Measurements from ENCODE around the gene CDC6. TPM values are rescaled to one million over a fixed set of nuclear protein-coding genes. Genes with fewer than 3 reads are reported as not detected.

Gene CDC6
- total RNA-seq, 1 donor from 2014 or later = 1.2 TPM

- Histone ChIP-seq H3K9me3 (no peaks in the 10 kb centered on the region), H3K36me3 (no peaks in the 10 kb centered on the region), H3K4me1 (peaks cover 27 to 37% of the 10 kb centered on the region in 2 donors), H3K27me3 (no peaks in the 10 kb centered on the region), H3K27ac (no peak overlapping the region), H3K4me3 (no peak overlapping the region)
- no peak for DNase-seq (ENCODE audit: low spot score in 2 of 2)
- TF ChIP-seq, protein P1, sequence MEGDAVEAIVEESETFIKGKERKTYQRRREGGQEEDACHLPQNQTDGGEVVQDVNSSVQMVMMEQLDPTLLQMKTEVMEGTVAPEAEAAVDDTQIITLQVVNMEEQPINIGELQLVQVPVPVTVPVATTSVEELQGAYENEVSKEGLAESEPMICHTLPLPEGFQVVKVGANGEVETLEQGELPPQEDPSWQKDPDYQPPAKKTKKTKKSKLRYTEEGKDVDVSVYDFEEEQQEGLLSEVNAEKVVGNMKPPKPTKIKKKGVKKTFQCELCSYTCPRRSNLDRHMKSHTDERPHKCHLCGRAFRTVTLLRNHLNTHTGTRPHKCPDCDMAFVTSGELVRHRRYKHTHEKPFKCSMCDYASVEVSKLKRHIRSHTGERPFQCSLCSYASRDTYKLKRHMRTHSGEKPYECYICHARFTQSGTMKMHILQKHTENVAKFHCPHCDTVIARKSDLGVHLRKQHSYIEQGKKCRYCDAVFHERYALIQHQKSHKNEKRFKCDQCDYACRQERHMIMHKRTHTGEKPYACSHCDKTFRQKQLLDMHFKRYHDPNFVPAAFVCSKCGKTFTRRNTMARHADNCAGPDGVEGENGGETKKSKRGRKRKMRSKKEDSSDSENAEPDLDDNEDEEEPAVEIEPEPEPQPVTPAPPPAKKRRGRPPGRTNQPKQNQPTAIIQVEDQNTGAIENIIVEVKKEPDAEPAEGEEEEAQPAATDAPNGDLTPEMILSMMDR (IDR thresholded peaks at IDR 0.05) = no peak
- intact Hi-C loops (cut with DNase I) = loop anchor here (5.0 kb wide), 1 partner anchor 231 kb away; no protein-coding TSS in a partner anchor
Observed at GRCh38 chr17:40306395-40306794, 18.7 kb downstream of the CDC6 start.

GRCh38 chr17:40307001-40307730 lies 19.5 kb downstream of the CDC6 start:
- Histone ChIP-seq H3K36me3 (no peaks in the 10 kb centered on the region), H3K9me3 (no peaks in the 10 kb centered on the region), H3K4me3 (no peak overlapping the region), H3K4me1 (peaks cover 33 to 45% of the 10 kb centered on the region in 2 donors), H3K27ac (peak overlapping the region; percentile 1 to 11), H3K27me3 (no peaks in the 10 kb centered on the region)
- intact Hi-C loops (cut with DNase I) = loop anchor here (5.0 kb wide), 1 partner anchor 230 kb away; no protein-coding TSS in a partner anchor
- TF ChIP-seq, protein P1 (IDR thresholded peaks at IDR 0.05) = no peak
- no peak for DNase-seq (ENCODE audit: low spot score in 2 of 2)

DNA sequence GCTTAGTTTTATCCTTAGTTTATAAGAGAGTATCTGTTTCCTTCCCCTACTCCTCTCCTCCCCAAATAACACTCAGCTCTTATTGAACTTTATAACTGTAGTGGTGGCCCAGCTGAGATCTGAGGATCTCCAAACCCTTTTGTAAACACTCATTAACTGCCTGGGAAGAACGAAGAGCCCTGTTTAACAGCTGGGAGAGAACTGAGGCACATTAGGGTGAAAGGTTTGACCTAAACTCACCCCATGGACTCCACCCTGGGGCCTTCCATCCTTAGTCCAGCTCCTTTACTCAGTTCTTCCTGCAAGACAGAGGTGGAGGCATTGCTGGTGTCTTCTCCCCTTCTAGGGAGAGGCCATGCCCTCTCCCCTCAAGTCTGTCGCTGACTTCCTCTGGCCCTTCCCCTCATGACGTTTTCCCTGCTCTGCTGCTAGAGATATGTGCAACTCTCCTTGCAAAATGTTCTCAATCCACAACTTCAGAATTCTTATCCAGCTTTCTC lies 20.1 kb downstream of the CDC6 start:
- Histone ChIP-seq H3K9me3 (no peaks in the 10 kb centered on the region), H3K27ac (peak overlapping the region; percentile 1 to 11), H3K4me3 (no peak overlapping the region), H3K4me1 (peaks cover 39 to 51% of the 10 kb centered on the region in 2 donors), H3K27me3 (no peaks in the 10 kb centered on the region), H3K36me3 (no peaks in the 10 kb centered on the region)
- intact Hi-C loops (cut with DNase I) = loop anchor here (5.0 kb wide), 1 partner anchor 230 kb away; no protein-coding TSS in a partner anchor
- TF ChIP-seq, protein P1 (IDR thresholded peaks at IDR 0.05) = no peak
- peak in 1 of 2 donors; percentile 63 for DNase-seq (ENCODE audit: low spot score in 2 of 2)

GRCh38 chr17:40309031-40309948 lies 21.6 kb downstream of the CDC6 start, which contains the start of gene RARA:
Gene RARA, plus strand, starts transcription at chr17:40309180. Its CDS starts 22,039 bp downstream, at chr17:40331219.
- peaks cover 50 to 61% of the 10 kb centered on the region in 2 donors for H3K4me1 ChIP-seq
- TF ChIP-seq, protein P1 (IDR thresholded peaks at IDR 0.05) = no peak

GRCh38 chr17:40309949-40310510 lies 22.4 kb downstream of the CDC6 start:
- H3K4me3 ChIP-seq = peak overlapping the region; percentile 35 to 61
- TF ChIP-seq, protein P1 (IDR thresholded peaks at IDR 0.05) = no peak
- peaks cover 51 to 65% of the 10 kb centered on the region in 2 donors for H3K4me1 ChIP-seq
- peak overlapping the region; percentile 82 to 91 for H3K27ac ChIP-seq
- no peaks in the 10 kb centered on the region for H3K9me3 ChIP-seq
- H3K27me3 ChIP-seq = no peaks in the 10 kb centered on the region
- no peaks in the 10 kb centered on the region for H3K36me3 ChIP-seq
- intact Hi-C loops (cut with DNase I) = loop anchor here (5.0 kb wide), 3 partner anchors 107 to 227 kb away; partner anchors contain the start of gene TOP2A
- peak in 1 of 2 donors; percentile 59 for DNase-seq (ENCODE audit: low spot score in 2 of 2)

More at GRCh38 chr17:40309031-40309948, 21.6 kb downstream of the CDC6 start, which contains the start of gene RARA:
- H3K27ac ChIP-seq = peak within 1 kb of the TSS; percentile 82 to 91
- intact Hi-C loops (cut with DNase I) = loop anchor here (5.0 kb wide), 1 partner anchor 228 kb away; no protein-coding TSS in a partner anchor
- DNase-seq (ENCODE audit: low spot score in 2 of 2) = peak in 1 of 2 donors; percentile 82
- H3K36me3 ChIP-seq = no peaks in the 10 kb centered on the region
- H3K9me3 ChIP-seq = no peaks in the 10 kb centered on the region
- H3K27me3 ChIP-seq = no peaks in the 10 kb centered on the region
- H3K4me3 ChIP-seq = peak within 1 kb of the TSS; percentile 35 to 61

Data from ascending aorta (tissue), 2 donors.